ENCODE measurements around the gene TRIM44.

- TF ChIP-seq POU2F2 (IDR thresholded peaks at IDR 0.05; ENCODE audit: low read depth, low read length) (no peak), SPI1 (IDR thresholded peaks at IDR 0.05; ENCODE audit: low read depth, low read length) (no peak), TAF1 (IDR thresholded peaks at IDR 0.05; ENCODE audit: low read depth, low read length) (no peak), POLR2AphosphoS5 (IDR thresholded peaks at IDR 0.05; ENCODE audit: low read depth, low read length) (no peak)
Observed at GRCh38 chr11:35727140-35727539, 64.6 kb downstream of the TRIM44 start.

Data from GM12891 (cell line).